HPDE6-E6E7 (cell line): ENCODE results near the gene DNAJC13.
"Not testable (repeated sequence)": the region's sequence is repeated elsewhere in the genome, so short reads cannot be mapped to it uniquely, and the experiment has no call there.

ENCODE experiments used
- DNase-seq: peaks from one replicate; pipeline ENCODE4 v3.0.0; 2011; ENCODE audit warnings: missing footprints; ENCODE audit errors: extremely low spot score

Gene DNAJC13

DNA sequence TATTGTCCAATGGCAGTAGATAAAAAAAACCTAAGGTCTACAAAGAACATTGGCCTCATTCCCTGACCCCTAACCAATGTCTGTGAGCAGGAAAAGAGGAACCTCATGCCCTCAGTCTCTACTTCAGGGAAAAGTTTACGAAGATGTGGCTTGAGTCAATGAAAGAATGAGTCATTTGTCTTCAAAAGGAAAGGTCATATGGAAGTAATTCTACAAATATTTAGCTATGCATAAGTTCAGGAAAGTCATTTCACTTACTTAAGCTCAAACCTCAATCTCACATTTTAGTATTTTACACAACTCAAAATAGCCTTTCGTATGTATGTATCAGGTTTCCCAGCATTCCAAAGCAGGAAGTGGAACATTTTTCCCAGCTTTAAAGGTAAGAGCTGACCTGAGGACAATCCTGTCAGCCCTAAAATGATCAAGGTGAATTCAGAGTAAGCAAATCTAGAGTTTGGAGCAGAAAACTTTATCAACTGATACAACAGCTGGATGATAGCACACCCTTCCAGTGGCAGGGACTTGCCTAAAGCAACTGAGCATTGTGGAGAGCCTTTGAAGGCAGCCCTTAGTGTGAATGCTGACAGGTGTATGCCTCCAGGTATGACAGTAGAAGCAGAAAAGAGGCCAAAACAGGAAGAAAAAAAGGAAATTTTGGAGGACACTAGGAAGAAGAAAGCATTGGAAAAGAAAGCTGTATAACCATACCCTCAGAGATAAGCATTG lies 125.9 kb downstream of the DNAJC13 start:
- peak; percentile 39 for DNase-seq

- DNase-seq = no peak
Observed at GRCh38 chr3:132544130-132544529, 126.8 kb downstream of the DNAJC13 start.

DNA sequence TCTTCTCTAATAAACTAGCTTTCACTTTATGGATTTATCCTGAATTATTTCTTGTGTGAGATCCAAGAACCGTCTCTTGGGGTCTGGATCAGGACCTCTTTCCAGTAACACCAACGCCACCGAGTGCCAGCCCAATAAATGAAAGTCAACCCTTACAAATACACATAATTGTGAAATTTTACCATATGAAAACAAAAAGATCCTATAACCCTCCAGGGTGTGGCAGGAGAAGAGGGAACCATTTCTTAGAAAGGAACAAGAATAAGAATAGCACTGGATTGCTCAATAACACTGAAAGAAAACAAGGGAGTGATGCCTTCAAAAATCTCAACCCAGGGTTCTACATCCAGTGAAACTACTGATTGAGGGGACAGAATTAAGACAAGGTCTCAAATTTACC lies 128.2 kb downstream of the DNAJC13 start:
- DNase-seq = no peak

GRCh38 chr3:132549169-132549568 lies 131.9 kb downstream of the DNAJC13 start:
- DNase-seq = no peak

GRCh38 chr3:132549890-132550578 lies 132.7 kb downstream of the DNAJC13 start:
- DNase-seq = no peak

- DNase-seq = no peak
Observed at GRCh38 chr3:132550579-132551305, 133.4 kb downstream of the DNAJC13 start.

GRCh38 chr3:132553826-132554225 lies 136.5 kb downstream of the DNAJC13 start:
- DNase-seq = no peak

DNA sequence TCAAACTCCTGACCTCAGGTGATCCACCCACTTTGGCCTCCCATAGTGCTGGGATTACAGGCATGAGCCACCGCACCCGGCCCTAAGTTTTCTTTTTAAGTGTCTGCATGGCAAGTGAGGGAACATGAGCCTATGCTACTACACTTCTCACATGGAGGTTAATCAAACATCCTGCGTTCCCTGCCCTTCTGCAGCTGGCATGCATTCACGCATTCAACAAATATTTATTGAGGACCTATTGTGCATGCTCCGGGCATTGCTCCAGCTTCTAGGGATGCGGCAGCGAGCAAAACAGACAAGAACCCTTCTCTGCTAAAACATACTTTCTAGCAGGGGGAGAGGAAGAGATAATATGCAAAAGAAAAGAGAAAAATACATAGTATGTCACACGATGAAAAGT lies 137.1 kb downstream of the DNAJC13 start:
- DNase-seq = no peak

DNA sequence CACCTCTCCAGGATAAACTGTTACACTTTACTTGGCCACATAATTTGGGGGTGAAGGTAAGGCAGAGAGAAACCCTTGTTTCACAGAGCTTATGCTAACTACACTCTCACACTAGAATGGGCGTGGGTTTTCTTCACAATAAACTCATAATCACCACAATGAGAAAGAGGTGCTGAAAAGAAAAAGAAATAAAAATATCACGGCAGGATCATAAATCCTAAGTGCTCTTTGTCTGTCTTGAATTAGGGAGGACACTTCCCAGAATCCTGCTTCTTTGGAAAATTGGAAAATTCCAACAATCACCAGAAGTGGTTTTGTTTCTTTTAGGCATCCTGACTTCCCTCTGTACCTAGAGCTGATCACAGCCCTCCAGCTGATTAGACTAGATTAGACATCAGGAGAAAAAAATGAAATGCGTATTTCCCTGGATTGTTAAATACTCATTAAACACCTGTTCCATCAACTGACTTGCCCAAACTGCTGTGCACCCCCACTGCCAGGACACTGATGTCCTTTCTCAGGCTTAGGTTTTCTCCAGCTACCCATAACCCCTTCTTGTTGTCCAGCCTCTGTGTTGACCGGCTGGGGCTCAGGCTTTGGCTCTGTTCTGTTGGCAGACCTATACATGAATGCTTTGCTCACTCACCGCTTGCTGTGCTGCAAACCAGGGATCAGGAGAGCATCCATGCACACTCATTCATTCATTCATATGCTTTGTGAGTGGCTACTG lies 138.2 kb downstream of the DNAJC13 start:
- no peak for DNase-seq

DNA sequence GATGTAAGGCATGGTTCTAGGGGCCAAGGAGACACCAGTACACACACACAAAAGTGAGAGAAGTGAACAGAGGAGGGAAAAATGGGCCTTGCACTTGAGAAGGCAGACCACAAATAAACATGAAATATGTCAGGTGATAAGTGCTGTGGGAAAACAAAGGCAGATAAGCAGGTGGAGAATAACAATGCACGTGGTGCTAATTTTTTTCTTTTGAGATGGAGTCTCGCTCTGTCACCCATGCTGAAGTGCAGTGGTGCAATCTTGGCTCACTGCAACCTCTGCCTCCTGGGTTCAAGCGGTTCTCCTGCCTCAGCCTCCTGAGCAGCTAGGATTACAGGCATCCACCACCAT lies 138.7 kb downstream of the DNAJC13 start:
- not testable (repeated sequence) for DNase-seq

DNA sequence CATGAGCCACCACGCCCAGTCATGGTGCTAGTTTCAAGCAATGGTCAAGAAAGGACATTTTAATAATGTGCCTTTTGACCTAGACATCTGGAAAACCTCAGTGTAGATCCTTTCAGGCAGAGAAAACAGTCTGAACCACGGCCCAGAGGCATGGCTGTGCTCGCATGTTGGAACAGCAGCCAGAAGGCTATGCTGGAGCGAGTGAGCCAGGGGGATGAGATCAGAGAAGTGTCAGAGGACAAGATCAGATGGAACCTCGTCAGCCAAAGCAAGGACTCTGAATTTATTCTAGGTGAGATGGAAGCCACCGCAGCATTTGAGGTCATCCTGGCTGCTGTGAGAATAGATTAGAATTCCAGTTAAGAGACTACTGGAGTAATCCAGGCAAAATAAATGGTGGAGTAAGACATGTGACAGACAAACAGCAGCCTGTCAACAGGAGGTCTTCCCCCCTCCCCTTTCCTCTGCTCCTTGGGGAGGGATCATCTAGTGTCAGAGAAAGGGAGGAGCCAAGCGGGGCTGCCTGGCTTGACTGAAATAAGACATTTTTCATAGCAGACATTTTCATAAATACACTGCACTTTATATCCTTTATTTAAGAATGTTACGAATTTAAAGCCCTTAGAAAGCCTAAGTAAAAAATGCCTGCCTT lies 139.3 kb downstream of the DNAJC13 start:
- DNase-seq = no peak

GRCh38 chr3:132561003-132561402 lies 143.7 kb downstream of the DNAJC13 start:
- no peak for DNase-seq

DNA sequence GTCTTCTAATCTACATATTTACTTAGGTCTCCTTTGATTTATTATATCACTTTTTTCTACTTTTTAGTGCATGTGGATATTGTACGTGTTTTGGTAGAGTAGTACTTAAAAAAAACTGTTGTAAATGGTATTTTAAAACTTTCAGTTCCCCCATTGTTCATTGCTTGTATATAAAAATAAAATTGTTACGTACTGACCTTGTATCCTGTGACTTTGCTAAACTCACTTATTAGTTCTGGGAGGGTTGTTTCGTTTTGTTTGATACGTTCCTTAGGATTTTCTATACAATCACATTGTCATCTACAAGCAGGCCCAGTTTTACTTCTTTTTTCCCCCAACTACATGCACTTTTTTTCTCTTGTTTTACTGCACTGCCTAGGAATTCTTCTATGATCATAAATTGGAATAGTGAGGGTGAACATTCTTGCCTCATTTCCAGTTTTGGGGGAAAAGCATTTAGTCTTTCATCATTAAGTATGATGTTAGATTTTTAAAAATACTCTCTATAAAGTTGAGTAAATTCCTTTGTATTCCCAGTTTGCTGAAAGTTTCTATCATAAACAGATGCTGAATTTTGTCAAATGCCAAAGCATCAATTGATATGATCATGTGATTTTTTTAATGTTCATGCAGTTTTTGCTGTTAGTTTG lies 146.2 kb downstream of the DNAJC13 start:
- no peak for DNase-seq

GRCh38 chr3:132564070-132564465 lies 146.8 kb downstream of the DNAJC13 start:
- DNase-seq = no peak

GRCh38 chr3:132568422-132568821 lies 151.1 kb downstream of the DNAJC13 start:
- no peak for DNase-seq

DNA sequence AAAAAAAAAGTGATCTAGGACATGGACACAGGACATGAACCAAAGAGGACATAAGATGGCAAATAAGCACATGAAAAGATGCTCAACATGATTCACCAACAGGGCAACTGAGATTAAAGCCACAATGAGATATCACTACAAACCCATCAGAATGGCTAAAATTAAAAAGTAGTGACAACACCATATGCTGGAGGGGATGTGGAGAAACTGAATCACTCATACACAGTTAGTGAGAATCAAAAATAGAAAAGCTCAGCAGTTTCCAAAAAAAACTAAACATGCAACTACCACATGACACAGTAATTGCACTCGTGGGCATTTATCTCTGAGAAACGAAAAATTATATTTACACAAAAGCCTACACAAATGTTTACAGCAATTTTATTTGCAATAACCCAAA lies 151.9 kb downstream of the DNAJC13 start:
- DNase-seq = no peak

- DNase-seq = no peak
Observed at GRCh38 chr3:132569580-132569979, 152.3 kb downstream of the DNAJC13 start.

- DNase-seq = no peak
Observed at GRCh38 chr3:132570016-132570415, 152.7 kb downstream of the DNAJC13 start.

- no peak for DNase-seq
Observed at GRCh38 chr3:132573797-132574211, 156.5 kb downstream of the DNAJC13 start.

DNA sequence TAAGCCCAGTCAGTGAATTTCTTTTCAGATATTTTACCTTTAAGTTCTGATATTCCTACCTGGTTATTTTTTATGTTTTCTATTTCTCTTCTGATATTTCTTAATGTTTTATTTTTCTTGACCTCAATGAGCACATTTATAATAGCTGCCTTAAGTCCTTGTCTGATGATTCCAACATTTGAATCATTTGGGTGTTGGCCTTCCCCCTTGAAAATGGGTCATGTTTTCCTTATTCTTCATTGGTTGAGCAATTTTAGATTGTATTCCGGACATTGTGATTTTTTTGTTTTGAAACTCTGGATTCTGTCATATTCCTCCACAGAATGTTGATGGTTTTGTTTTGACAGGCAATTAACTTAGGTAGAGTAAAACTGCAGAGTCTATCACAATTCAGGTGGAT lies 170.1 kb downstream of the DNAJC13 start:
- DNase-seq = no peak
